PFSK-1 (cell line): ENCODE measurements around the gene CPLX4.

Source experiments
- FOXP2 ChIP-seq: optimal IDR thresholded peaks from 2 replicates; pipeline ENCODE3; 2011; ENCODE audit warnings: borderline replicate concordance, control low read depth, inconsistent platforms; ENCODE audit not compliant: insufficient read depth; ENCODE audit errors: extremely low read length, extremely low read depth
- POLR2AphosphoS5 ChIP-seq: IDR thresholded peaks from 2 replicates; pipeline ENCODE4 v1.6.1; 2012; ENCODE audit warnings: low read depth, mild to moderate bottlenecking, control low read depth, low read length, moderate library complexity
- SIN3A ChIP-seq: IDR thresholded peaks from 2 replicates; pipeline ENCODE4 v1.6.1; 2012; ENCODE audit warnings: mild to moderate bottlenecking, low read length, moderate library complexity, borderline replicate concordance; ENCODE audit not compliant: insufficient read depth
- TAF1 ChIP-seq: IDR thresholded peaks from 2 replicates; pipeline ENCODE4 v1.6.1; 2012; ENCODE audit warnings: low read length, control low read depth, borderline replicate concordance; ENCODE audit not compliant: insufficient read depth
- TF ChIP-seq, protein P1 (sequence below), 2 experiments: IDR thresholded peaks; 2 replicates each; pipeline versions ENCODE4 v1.6.1 to v1.8.0; 2011 to 2012; ENCODE audit warnings: low read depth in 2 of 2, low read length in 2 of 2, control low read depth in 1 of 2, inconsistent platforms in 1 of 2, mild to moderate bottlenecking in 1 of 2, moderate library complexity in 1 of 2; ENCODE audit not compliant: insufficient read depth in 1 of 2

The CPLX4 gene

DNA sequence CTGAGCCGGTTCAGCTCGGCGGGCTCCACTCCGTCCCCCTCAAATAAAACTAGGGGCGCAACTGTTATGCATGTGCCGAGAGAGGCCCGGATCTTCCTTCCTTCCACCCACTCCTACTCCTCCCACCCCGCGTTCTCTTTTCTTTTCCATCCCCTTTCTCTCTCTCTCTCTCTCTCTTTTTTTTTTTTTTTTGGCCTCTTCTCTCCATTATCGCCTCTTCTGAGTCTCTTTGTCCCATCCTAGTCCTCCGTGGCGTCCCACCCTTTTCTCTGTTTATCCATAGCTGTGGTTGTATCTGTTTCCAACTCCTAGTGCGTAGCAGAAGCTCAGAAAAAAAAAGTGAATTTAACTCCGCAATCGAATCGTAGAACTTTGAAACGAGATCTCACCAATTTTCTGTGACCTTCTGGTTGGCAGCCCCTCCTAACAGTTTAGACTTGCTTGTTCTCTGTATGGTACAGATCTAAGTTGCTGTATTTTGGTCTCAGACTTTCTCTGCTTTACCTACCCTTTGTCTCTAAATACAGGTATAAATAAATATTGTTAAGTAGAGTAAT is 48.8 kb downstream of the CPLX4 start:
- TF ChIP-seq SIN3A (no peak), POLR2AphosphoS5 (no peak), TAF1 (no peak)

DNA sequence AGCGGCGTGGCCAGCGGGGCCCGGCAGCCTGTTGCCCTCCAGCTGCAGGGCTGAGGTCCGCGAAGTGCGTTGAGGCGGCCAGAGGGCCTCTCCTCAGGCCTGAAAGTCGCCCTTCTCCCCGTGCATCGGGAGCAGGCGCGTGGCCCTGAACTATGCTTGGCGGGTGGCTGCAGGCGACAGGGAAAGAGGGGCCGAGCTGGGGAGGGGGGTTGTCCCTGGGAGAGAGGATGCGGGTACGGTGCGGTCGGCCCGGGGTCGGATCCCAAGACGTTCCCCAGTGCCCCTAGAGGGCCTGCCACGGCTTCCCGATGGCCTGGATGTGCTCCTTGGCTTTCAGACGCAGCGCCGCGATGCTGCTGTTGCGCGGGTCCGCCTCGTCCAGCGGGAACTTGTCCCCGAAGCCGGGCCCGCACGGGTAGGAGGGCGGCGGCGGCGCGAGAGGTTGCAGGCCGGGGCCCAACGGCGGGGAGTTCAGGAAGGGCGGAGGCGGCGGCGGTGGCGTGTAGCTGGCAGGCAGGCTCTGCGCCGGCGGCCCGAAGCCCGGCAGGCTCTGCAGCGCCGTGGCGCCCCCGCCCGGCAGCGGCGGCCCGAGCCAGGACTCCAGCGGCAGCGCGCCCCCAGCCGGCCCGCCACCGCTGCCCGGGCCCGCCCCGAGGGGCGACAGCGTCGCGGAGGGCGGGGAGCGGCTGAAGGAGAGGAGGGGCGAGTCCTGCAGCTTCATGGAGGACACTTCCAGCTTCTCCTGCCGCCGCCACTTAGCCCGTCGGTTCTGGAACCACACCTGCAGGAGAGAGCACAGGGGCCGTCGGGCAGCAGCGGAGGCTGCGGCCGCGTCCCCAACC is 49.5 kb downstream of the CPLX4 start:
- TF ChIP-seq, protein P1, sequence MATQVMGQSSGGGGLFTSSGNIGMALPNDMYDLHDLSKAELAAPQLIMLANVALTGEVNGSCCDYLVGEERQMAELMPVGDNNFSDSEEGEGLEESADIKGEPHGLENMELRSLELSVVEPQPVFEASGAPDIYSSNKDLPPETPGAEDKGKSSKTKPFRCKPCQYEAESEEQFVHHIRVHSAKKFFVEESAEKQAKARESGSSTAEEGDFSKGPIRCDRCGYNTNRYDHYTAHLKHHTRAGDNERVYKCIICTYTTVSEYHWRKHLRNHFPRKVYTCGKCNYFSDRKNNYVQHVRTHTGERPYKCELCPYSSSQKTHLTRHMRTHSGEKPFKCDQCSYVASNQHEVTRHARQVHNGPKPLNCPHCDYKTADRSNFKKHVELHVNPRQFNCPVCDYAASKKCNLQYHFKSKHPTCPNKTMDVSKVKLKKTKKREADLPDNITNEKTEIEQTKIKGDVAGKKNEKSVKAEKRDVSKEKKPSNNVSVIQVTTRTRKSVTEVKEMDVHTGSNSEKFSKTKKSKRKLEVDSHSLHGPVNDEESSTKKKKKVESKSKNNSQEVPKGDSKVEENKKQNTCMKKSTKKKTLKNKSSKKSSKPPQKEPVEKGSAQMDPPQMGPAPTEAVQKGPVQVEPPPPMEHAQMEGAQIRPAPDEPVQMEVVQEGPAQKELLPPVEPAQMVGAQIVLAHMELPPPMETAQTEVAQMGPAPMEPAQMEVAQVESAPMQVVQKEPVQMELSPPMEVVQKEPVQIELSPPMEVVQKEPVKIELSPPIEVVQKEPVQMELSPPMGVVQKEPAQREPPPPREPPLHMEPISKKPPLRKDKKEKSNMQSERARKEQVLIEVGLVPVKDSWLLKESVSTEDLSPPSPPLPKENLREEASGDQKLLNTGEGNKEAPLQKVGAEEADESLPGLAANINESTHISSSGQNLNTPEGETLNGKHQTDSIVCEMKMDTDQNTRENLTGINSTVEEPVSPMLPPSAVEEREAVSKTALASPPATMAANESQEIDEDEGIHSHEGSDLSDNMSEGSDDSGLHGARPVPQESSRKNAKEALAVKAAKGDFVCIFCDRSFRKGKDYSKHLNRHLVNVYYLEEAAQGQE (IDR thresholded peaks at IDR 0.05; ENCODE audit: insufficient read depth in 1 of 2, low read depth in 2 of 2, low read length in 2 of 2), result no peak
- peak; percentile 48 for TF ChIP-seq FOXP2

DNA sequence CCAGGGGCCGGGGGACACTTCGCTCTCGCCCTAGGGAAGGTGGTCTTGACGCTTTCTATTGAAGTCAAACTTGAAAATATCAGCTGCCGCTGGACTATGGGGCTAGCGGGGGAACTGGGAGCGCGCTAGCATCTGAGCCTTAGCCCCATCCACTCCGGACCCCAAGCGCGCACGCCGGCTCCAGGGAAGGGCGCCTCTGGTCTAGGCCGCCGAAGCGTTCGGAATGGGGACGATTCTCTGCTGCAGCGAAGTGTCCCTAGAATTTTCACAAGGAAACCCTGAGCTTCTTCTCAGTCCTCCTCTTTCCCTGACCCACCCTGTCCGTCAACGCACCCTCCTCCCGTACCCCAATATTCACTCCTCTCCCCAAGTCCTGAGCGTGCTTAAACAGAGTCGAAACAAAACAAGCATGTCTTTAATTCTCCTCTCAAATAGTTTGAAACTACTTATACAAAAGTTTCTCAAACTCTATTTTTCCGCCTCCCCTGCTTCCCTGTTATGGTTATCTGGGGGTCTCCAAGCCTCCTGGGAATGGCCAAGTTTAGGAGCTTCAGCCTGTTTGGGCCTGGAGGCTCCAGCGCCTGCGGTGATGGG is 50.2 kb downstream of the CPLX4 start:
- TF ChIP-seq POLR2AphosphoS5 (no peak), SIN3A (no peak), FOXP2 (no peak), TAF1 (no peak)
- TF ChIP-seq, protein P1 (IDR thresholded peaks at IDR 0.05; ENCODE audit: insufficient read depth in 1 of 2, low read depth in 2 of 2, low read length in 2 of 2), result no peak

DNA sequence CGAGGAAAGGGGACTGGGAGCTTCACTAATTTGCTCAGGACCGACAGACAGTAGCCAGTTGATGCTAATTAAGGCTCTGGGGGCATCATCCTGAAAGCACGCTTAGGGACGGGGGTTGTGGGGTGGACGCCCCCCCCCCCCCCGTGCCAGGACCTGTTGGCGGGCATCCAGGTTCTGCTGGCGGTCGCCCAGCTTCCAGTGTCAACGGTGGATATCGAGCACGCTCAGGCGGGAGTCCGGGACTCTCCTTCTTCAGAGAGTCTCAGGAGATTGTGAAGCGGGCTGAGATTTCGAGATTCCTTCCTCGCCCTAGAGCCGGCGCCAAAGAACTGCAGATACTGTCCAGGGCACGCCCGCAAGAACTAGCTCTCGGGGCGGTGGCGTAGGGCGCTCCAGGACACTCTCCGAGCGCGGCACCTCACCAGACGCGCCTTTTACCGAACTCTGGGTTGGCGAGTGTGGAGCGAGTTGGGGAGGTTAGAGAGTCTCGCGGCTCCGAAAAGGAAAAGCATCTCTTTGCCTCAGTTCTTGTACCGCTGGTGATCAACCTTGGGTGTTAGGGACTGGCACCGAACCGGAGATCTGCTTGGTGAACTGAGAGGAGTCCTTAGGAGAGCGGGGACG is 50.8 kb downstream of the CPLX4 start:
- no peak for TF ChIP-seq TAF1
- TF ChIP-seq SIN3A, result no peak
- no peak for TF ChIP-seq FOXP2
- TF ChIP-seq, protein P1 (IDR thresholded peaks at IDR 0.05; ENCODE audit: insufficient read depth in 1 of 2, low read depth in 2 of 2, low read length in 2 of 2), result no peak

DNA sequence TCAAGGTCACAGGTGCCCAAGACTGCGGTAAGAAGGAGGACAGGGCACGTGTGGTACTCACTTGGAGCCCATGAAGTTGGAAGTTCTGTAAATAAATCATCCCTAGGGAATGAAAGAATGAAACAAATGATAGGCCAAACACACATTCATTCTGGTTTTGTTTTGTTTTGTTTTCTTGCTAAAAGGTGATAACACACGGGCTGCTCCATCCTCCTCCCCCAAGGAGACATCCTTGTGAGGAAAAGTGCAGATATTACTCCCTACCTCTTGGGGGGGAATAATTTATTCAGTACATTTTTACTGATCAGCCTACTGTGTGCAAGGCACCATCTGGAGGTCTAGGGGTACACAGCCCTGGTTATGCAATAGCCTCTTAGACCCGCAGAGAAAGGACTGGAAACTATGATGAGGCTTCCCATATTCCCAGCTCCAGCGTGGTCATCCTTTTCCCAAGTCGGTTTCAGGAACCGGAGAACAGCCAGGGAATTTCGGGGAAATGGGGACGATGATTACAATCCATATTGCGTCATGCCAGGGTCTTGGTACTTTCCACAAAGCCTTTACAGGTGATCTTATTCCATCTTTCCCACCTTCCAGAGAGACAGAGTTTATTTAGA is 51.5 kb downstream of the CPLX4 start:
- TF ChIP-seq SIN3A (no peak), TAF1 (no peak), FOXP2 (no peak), POLR2AphosphoS5 (no peak)
- TF ChIP-seq, protein P1 (IDR thresholded peaks at IDR 0.05; ENCODE audit: insufficient read depth in 1 of 2, low read depth in 2 of 2, low read length in 2 of 2), result no peak
